ENCODE measurements around the gene SYVN1.
"Not testable (repeated sequence)": the region's sequence is repeated elsewhere in the genome, so short reads cannot be mapped to it uniquely, and the experiment has no call there.

DNA sequence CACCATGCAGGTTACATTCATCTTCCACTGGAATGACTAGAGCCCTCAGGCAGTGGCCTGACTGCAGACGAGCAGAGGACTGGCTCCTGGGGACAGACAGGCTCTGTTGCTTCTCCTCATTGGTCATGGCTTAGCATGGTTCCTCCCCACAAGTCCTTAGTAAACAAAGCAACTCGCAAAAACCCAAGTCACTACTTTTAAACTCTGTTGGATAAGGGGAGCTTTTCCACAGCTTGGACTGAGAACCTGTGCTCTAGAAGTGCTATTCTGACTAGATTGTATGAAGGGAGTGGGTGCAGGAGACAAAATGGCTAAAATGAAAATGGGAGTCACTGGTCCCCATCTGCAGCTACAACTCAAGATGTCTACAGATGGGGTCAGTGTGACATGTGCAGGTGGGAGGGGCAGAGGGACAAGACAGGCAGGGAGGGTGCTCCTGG lies 40.3 kb upstream of the SYVN1 start:
- TF ChIP-seq, protein P1, sequence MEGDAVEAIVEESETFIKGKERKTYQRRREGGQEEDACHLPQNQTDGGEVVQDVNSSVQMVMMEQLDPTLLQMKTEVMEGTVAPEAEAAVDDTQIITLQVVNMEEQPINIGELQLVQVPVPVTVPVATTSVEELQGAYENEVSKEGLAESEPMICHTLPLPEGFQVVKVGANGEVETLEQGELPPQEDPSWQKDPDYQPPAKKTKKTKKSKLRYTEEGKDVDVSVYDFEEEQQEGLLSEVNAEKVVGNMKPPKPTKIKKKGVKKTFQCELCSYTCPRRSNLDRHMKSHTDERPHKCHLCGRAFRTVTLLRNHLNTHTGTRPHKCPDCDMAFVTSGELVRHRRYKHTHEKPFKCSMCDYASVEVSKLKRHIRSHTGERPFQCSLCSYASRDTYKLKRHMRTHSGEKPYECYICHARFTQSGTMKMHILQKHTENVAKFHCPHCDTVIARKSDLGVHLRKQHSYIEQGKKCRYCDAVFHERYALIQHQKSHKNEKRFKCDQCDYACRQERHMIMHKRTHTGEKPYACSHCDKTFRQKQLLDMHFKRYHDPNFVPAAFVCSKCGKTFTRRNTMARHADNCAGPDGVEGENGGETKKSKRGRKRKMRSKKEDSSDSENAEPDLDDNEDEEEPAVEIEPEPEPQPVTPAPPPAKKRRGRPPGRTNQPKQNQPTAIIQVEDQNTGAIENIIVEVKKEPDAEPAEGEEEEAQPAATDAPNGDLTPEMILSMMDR (IDR thresholded peaks at IDR 0.05 in 8 of 11, conservative IDR thresholded peaks at IDR 0.05 in 3 of 11), result not testable (repeated sequence)
- not testable (repeated sequence) for TF ChIP-seq POLR2A (IDR thresholded peaks at IDR 0.05)
